ENCODE measurements around the gene CAMK1D. TPM values are rescaled to one million over a fixed set of nuclear protein-coding genes. Genes with fewer than 3 reads are reported as not detected.

CAMK1D gene
- polyA plus RNA-seq, 2 of the 4 experiments (the other 2 are of a cell fraction) = 6.6 to 12.5 TPM

- ATAC-seq (no peak), FAIRE-seq (no peak), DNase-seq (ENCODE audit: low read depth in 1 of 2, low spot score in 1 of 2) (no peak)
- ChIA-PET POLR2A (no interaction called here), CTCF (interaction anchor here (0.9 to 1.6 kb wide), 3 partner anchors 18 to 248 kb away, joined by 3 to 7 read pairs (median 3); no protein-coding TSS in a partner anchor)
- no peak for TF ChIP-seq EHF (CRISPR knock-in tag; IDR thresholded peaks at IDR 0.05)
- no peak for TF ChIP-seq RAD21 (conservative IDR thresholded peaks at IDR 0.05 in 1 of 2, IDR thresholded peaks at IDR 0.05 in 1 of 2)
- no peak for TF ChIP-seq FOXS1 (CRISPR knock-in tag; IDR thresholded peaks at IDR 0.05)
- TF ChIP-seq EHMT2 (IDR thresholded peaks at IDR 0.05; ENCODE audit: low read depth) = no peak
- no peak for TF ChIP-seq TP53 (CRISPR knock-in tag; IDR thresholded peaks at IDR 0.05)
- no peak for TF ChIP-seq RCOR1 (IDR thresholded peaks at IDR 0.05; ENCODE audit: low read depth, low read length)
- no peak for TF ChIP-seq FOSL2 (IDR thresholded peaks at IDR 0.05)
- TF ChIP-seq FOSL2 (CRISPR knock-in tag; IDR thresholded peaks at IDR 0.05) = no peak
- TF ChIP-seq TFCP2L1 (CRISPR knock-in tag; IDR thresholded peaks at IDR 0.05) = no peak
- TF ChIP-seq ESRRA (IDR thresholded peaks at IDR 0.05; ENCODE audit: borderline replicate concordance, low read length) = no peak
- no peak for TF ChIP-seq CHD2 (IDR thresholded peaks at IDR 0.05; ENCODE audit: low read length, partially characterized antibody)
- TF ChIP-seq GATA3 (IDR thresholded peaks at IDR 0.05; ENCODE audit: borderline replicate concordance) = no peak
- TF ChIP-seq MAZ (IDR thresholded peaks at IDR 0.05; ENCODE audit: borderline replicate concordance, low read depth, low read length) = no peak
- H3K4me3 ChIP-seq = no peak overlapping the region
- 88% methylated on average over 18 of the region's 18 CpGs for WGBS (ENCODE audit: missing lambda C conversion rate)
- H3K9me3 ChIP-seq = no peaks in the 10 kb centered on the region
- peaks cover 5% of the 10 kb centered on the region; the same call in 2 of the 3 replicates for H3K4me1 ChIP-seq
- no peak overlapping the region for H3K27ac ChIP-seq
- no peak overlapping the region for H3K4me2 ChIP-seq
Observed at GRCh38 chr10:12512332-12513002, 163.1 kb downstream of the CAMK1D start.

DNA sequence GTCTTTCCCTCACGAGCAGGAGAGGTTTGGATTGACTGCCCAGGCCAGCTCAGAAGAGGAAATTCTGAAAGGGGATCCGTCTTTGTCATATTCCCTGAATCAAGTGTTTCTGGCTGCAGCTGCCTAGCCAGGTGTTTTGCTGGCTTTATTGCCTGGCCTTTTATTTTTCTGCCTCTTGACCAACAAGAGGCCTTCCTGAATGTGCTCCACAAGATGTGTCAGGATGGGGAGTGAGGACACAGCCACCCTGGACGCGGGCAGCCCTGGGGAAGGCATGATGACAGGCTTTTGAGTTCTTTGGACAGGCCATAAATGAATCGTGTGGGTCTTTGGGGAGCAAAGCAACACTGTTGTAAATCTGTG, 163.6 kb downstream of the CAMK1D start:
- DNase-seq (ENCODE audit: low read depth in 1 of 2, low spot score in 1 of 2) = no peak
- TF ChIP-seq POLR2A (IDR thresholded peaks at IDR 0.05; ENCODE audit: low read length) (no peak), SMC3 (IDR thresholded peaks at IDR 0.05) (no peak), ZSCAN20 (CRISPR knock-in tag; IDR thresholded peaks at IDR 0.05) (no peak), ZNF302 (CRISPR knock-in tag; IDR thresholded peaks at IDR 0.05) (no peak), RAD21 (conservative IDR thresholded peaks at IDR 0.05 in 1 of 2, IDR thresholded peaks at IDR 0.05 in 1 of 2) (no peak), TP53 (CRISPR knock-in tag; IDR thresholded peaks at IDR 0.05) (no peak)
- TF ChIP-seq, protein P1, sequence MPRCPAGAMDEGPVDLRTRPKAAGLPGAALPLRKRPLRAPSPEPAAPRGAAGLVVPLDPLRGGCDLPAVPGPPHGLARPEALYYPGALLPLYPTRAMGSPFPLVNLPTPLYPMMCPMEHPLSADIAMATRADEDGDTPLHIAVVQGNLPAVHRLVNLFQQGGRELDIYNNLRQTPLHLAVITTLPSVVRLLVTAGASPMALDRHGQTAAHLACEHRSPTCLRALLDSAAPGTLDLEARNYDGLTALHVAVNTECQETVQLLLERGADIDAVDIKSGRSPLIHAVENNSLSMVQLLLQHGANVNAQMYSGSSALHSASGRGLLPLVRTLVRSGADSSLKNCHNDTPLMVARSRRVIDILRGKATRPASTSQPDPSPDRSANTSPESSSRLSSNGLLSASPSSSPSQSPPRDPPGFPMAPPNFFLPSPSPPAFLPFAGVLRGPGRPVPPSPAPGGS (IDR thresholded peaks at IDR 0.05) = no peak
- WGBS (ENCODE audit: missing lambda C conversion rate) = 90% methylated on average over 5 of the region's 5 CpGs
- CTCF ChIA-PET = interaction anchor here (1.1 kb wide), 1 partner anchor 22 kb away, joined by 3 read pairs; no protein-coding TSS in a partner anchor
- no peak overlapping the region for H3K4me3 ChIP-seq
- H3K4me2 ChIP-seq = no peak overlapping the region
- POLR2A ChIA-PET = no interaction called here
- peaks cover 5% of the 10 kb centered on the region; the same call in 2 of the 3 replicates for H3K4me1 ChIP-seq
- no peak for ATAC-seq
- no peaks in the 10 kb centered on the region for H3K9me3 ChIP-seq
- no peak overlapping the region for H3K27ac ChIP-seq
- FAIRE-seq = no peak

- WGBS (ENCODE audit: missing lambda C conversion rate) = 82% methylated on average over 10 of the region's 10 CpGs
- POLR2A ChIA-PET = no interaction called here
- no peak for TF ChIP-seq HOXB5 (CRISPR knock-in tag; IDR thresholded peaks at IDR 0.05)
- TF ChIP-seq FOSB (CRISPR knock-in tag; IDR thresholded peaks at IDR 0.05) = no peak
- no peak for TF ChIP-seq E2F6 (IDR thresholded peaks at IDR 0.05; ENCODE audit: borderline replicate concordance, low read depth)
- no peak for TF ChIP-seq NR3C1 (IDR thresholded peaks at IDR 0.05)
- no peak for TF ChIP-seq JUN (IDR thresholded peaks at IDR 0.05)
- TF ChIP-seq TP53 (CRISPR knock-in tag; IDR thresholded peaks at IDR 0.05) = no peak
- TF ChIP-seq, protein P2, sequence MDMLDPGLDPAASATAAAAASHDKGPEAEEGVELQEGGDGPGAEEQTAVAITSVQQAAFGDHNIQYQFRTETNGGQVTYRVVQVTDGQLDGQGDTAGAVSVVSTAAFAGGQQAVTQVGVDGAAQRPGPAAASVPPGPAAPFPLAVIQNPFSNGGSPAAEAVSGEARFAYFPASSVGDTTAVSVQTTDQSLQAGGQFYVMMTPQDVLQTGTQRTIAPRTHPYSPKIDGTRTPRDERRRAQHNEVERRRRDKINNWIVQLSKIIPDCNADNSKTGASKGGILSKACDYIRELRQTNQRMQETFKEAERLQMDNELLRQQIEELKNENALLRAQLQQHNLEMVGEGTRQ (IDR thresholded peaks at IDR 0.05) = no peak
- TF ChIP-seq, protein P1 (IDR thresholded peaks at IDR 0.05) = no peak
- no peak for TF ChIP-seq GATA3 (IDR thresholded peaks at IDR 0.05; ENCODE audit: borderline replicate concordance)
- no peak for TF ChIP-seq CEBPB (IDR thresholded peaks at IDR 0.05)
- no peak for TF ChIP-seq HMGXB4 (CRISPR knock-in tag; IDR thresholded peaks at IDR 0.05; ENCODE audit: borderline replicate concordance)
- no peak for TF ChIP-seq HDAC2 (IDR thresholded peaks at IDR 0.05)
- TF ChIP-seq POLR2A (IDR thresholded peaks at IDR 0.05; ENCODE audit: low read length) = no peak
Observed at GRCh38 chr10:12513775-12514673, 164.7 kb downstream of the CAMK1D start.

More at GRCh38 chr10:12513775-12514673, 164.7 kb downstream of the CAMK1D start:
- Histone ChIP-seq H3K4me1 (peaks cover 5% of the 10 kb centered on the region; the same call in 2 of the 3 replicates), H3K4me3 (no peak overlapping the region), H3K9me3 (no peaks in the 10 kb centered on the region), H3K4me2 (no peak overlapping the region), H3K27ac (no peak overlapping the region)
- ATAC-seq (no peak), FAIRE-seq (no peak), DNase-seq (ENCODE audit: low read depth in 1 of 2, low spot score in 1 of 2) (no peak)
- CTCF ChIA-PET = interaction anchor here (0.6 kb wide), 1 partner anchor 50 kb away, joined by 3 read pairs; no protein-coding TSS in a partner anchor
